HTERT RPE-1 (cell line): Measurements from ENCODE around the gene RAD9A.

Source experiments
- in situ Hi-C: fragments of 300-500 bp; cut with MboI; formaldehyde crosslinking; loops from 4 replicates; pipeline ENCODE4 v1.14.3; 2020; ENCODE audit warnings: low sequenced_read_pairs

Gene RAD9A

DNA sequence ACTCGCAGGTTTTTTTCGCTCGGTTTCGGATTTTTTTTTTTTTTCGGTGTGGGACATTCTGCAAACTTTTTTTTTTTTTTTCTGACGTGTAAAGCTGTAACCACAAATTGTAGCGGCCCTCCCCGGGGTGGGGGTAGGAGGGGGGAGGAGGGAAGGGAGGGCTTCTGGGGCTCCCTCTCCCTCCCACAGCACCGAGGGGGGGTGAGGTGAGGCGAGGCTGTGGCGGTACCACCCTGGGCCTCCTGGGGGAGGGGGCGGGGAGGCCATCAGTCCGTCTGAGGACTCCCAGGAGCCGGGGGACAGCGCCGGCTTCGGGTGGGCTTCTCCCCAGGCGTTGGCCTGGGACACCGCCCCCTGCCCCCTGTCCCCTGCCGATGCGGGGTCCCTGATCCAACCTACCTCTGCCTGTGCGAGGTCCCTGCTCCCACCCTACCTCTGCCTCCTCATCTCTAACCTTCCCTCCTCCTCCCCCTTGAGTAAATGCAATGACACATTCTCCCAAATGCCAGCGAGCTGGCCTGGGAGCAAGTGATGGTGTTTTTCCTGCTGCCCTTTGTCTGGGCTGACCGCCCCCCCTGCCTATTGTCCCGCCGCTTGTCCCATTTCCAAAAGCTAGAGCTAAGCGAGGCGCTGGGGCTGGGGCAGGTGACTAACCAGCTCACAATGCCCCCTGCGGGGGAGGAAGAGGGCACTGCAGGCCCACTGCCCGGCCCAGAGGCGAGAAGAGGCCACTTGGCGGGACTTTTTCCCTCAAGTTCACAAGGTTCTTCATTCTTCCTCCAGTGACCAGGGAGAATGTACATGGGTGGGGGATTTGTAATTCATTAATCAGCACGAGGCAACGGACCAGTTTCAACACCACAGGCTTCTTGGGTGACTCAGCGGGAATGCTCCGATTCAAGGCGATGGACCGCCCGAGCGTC is 17.9 kb upstream of the RAD9A start:
- in situ Hi-C loops, result no loop called here

DNA sequence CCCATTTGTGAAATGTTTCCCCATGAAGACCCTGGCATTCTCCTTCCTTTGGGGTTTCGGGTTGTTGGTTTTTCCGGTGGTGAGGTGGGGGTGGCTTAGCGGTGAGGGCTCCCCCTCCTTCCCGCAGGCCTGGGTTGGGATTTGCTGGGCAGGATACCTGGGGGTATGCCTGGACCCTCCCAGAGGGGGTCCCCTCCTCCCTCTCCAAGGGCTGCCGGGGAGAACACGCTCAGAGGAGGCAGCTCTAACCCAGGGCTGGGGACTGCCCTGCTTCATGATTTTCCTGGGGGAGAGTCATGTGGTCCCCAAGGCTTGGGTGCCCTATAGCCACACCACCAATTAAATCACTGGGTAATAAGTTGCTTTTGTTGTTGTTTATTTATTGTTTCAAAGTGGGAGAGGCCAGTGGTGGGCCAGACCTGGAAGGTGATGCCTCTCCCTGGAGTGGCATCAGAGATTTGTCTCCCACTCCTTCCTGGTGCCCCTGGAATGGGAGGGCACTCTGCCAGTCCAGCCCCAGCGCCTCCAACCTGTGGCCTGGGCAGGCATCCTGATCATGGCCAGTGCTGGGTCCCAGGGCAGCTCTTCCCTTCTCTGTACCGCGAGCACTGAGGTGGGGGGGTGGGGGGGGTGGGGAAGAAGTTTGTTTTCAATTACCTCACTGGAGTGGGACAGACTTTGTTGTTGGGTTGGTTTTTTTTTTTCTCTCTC is 17.1 kb upstream of the RAD9A start:
- in situ Hi-C loops, result no loop called here

DNA sequence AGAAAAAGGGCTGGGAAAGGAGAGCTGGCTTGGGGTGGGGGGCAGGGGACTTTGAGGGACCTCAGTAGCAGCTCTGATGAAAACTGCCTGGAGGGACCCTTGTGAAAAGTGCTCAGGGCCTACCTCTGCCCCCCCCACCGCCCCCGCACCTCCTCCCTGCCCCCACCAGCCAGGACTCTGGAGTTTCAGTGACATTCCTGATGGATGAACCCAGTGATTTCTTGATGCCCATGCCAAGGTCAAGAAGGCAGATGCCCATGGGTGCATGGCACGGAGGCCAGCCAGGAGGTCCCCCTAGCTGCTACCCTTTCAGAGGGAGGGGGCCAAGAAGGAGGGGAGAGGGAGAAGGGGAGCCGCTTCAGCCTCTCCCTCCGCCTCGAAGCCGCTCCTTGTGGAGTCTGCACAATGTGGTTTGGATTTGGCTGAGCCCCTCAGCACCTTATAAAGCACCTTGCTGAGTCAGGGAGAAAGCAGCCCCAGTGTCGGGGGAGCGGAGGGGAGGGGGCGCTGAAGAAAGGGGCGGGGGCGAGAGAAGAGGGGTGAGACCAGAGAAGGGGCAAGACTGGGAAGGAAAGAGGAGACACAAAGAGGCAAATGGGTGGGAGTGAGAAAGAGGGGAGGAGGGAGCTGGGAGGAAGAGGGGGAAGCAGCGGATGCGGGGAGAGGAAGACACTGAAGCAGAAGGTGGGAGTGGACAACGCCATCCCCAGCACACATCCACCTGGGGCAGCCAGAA is 16.3 kb upstream of the RAD9A start:
- in situ Hi-C loops, result no loop called here

DNA sequence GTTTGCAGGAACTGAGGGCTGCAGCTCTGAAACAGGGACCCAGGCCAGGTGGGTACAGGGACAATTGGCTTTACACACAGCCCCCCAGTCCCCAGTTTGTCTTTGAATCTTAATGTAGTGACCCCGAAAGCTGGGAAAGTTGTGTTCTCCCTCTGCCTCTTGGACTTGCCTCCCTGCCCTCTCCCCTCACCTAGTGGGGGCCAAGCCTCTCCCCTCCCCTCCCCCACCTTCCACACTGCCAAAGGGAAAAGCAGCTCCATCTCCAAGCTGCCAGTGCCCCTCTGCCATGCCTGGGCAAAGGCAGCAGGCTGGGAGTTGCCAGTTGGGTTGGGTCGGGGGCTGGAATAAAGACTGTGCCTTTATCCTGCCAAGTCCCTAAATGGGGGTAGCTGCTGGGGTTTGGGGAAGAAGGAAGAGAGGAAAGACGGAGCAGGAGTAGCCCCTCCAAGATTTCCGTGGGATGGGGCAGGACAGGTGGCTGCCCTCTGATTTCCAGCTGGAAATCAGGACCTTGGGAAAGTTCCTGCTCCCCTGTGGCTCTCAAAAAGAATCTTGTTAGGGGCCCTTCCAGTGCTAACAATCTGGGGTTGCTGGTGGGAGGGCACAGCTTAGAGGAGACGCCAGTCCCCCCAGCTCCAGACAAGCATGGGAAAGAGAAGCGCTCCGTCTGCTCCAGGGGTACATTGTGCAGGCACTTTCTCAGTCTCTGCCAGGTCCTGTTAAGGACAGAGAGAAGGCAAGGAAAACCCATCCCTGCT is 15.5 kb upstream of the RAD9A start:
- in situ Hi-C loops, result no loop called here

DNA sequence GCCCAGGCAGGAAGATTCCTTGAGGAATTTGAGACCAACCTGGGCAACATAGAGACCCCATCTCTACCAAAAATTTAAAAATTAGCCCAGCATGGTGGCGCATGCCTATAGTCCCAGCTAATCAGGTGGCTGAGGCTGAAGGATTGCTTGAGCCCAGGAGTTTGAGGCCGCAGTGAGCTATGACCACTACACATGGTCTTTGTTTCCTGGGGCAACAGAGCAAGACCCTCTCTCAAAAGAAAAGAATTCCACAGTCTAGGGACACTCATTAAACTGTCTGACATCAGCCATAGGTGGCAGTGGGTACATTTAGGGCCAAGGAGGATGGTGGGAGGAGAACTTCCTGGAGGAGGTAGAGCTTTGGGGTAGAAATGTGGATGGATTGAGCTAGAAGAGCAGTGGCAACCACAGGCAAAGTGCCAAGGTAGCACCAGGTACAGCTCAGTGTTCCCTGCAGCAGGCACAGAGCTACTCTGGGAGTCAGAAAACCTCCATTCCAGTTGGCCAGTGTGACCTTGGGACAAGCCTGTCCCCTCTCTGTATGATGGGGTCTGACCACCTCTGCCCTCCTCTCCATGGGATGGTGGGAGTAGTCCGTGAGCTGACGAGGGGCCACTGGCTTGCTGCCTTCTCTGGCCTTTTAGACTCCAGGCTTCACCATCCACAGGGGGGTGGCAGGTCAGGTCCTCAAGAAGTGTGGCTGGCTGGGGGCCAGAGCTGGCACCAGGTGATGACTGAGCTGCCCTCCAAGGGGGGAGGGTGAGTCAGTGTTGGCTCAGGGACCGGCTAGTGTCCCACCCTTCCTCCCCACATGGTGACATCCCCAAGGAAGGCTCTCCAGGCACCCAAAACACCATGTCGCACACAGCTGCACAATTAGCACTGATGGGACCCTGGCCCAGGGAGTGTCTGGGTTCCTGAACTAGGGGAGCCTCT is 14.6 kb upstream of the RAD9A start:
- in situ Hi-C loops, result no loop called here

DNA sequence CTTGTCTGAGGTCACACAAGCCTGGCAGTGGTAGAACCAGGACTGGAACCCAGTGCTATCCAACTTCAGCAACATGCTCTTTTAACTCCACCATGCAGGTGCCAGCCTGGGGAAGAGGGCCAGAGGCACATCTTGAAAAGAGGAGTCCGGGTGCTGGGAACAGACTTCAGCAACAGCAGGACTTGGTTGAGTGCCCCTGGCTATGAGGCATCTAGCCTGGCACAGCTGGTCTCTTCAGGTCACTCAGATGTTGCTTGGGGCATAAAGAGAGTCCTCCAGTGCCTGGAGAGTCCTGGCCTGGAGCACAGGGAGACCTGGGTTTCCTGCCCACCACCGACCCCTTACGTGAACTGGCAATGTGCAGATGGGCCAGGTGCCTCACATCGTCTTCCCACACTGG is 13.2 kb upstream of the RAD9A start:
- in situ Hi-C loops, result no loop called here

DNA sequence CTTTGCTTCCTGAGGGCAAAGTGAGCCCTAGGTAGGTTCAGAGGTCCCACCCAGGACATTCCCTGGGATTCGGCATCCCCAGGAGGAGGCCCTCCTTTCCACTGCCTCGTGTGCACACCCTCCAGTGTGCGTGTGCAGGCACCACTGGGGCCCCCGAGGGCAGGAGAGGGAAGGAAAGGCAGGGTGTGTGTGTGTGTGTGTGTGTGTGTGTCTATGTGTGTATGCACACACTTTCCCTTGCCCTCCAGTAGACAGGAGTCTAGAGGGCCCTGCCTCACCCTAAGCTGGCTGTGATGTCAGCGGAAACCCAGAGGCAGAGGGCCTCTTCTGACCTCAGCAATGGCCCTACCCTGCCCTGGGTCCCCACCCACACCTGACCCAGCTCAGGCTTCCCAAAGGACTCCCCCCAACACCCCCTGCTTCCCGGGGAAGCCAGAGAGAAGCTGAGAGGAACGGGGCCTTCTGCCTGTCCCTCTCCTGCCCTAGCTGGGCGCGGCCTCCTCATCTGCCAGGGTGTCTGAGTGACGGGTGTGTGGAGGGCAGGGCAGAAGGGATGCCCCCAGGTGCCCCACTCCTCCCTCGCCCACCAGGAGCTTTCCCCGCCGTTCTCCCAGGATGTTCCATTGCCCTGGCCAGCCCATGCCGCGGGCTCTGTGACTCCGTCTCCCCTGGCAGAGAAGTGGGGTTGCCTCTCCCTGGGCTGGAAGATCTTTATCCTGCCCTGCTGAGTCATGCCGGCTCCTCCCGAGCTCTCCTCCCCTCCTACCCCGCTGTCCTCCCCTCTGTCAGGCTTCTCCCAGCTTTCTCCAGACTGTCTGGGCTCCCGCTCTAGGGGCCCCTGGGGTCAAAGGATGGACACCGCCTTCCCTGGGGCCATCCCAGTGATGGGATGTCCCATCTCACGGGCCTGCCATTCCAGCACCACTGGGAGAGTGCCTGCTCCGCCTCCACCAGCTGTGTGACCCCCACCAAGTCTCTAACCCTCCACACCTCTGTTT is 12.4 kb upstream of the RAD9A start:
- in situ Hi-C loops, result no loop called here

DNA sequence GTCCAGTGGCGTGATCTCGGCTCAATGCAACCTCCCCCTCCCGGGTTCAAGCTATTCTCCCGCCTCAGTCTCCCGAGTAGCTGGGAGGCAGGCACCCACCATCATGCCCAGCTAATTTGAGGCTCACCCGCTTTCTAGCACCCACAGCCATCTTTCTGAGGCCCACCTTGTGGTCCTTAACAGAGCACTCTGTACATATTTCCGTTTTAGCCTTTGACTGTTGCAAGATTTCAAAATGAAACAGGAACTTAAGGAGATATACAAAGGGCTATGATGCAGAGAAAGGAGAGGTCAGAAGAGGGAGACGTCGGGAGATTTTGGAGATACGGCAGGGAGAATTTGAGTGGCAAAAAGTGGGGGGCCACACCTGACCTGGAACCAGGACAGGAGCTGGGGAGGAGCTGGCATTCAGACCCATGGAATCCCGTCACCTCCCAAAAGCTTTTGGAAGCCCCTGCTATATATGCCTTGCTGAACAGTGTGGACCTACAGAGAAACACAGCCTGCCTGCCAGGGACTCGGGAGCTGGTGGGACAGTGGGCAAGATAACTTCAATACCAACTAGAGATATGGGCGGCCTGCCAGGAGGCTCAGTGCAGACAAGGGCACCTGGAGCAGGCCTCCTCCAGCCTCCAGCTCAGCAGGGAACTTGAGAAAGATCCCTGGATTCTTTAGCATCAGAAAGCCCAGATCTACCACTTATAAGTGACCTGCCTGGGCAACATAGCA is 10.4 kb upstream of the RAD9A start:
- in situ Hi-C loops, result no loop called here

DNA sequence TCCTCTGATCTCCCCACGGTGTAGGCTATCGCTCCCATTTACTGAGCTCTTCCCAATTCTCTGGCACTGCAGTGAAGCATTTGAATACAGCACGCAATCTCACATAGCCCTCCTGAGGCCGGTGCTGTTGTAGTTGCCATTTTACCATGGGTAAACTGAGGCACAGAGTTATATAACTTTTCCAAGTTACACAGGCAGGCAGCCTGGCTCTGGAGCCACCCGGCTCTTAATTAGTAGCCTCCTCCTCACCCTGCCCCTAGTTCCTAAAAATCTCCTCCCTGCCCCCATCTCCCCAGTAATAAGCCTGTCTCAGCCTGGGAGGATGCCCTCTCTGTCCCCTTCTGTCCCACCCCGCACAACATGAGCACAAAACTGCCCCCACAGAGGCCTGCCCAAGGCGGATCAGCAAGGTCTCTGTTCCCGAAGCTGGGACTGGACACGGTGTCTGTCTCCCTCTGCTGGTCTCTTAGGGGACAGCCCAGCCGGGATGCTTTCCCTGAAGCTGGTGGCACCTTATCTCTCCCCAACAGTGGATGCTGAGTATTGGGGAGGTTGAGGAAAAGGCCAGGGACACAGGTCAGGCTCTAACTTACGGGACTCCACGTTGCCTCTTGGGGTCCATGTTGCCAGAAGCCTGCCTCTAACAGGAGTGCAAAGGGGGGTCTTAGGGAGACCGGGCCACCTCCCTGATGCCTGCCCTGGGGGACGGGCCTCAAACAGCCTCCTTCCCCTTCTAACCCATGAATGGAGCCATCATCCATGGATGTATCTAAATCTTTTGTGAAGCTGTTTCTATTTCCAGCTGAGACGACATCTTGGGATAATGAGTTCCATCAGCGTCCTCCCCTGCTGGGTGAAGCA is 9.3 kb upstream of the RAD9A start:
- in situ Hi-C loops, result no loop called here

DNA sequence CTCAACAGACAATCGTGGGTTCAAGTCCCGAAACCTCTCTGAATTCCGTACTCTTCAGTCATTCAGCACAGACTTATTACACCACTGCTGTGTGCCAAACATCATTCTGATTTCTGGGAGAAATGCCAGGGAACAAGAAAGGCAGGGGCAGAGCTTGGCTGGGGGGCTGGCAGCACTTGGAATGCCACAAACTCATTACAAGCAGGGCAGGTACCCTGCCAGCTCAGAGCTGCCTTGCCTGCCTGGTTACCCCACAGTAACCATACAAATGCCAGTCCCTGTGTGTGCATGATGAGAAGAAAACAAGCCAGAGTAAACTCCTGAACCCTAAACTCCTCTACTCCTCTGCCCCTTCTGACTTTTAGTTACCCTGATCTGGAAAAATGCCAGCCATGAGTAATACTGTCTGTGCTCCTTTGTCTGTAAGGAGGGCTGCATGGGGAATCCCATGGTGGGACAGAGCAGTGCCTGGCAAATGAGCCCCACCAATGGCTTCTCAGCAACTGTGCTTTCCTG is 6.9 kb upstream of the RAD9A start:
- in situ Hi-C loops, result no loop called here

DNA sequence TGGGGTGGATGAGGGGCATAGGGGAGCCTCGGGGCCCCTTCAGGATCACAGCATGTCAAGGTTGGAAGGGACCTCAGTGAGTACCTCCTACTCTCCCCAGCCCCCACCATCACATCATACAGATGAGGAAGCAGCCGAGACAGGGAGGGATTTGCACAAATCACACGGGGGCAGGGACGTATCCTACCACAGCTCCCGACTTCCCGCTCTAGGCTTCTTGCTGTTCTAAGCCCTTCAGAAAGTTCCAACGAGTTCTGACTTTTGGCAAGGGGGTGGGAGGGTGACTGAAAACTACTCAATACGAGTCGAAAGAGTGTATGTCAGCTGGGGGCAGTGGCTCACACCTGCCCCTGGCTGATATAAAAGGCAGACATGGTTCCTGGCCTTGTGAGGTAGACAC is 4.7 kb upstream of the RAD9A start:
- in situ Hi-C loops, result no loop called here

DNA sequence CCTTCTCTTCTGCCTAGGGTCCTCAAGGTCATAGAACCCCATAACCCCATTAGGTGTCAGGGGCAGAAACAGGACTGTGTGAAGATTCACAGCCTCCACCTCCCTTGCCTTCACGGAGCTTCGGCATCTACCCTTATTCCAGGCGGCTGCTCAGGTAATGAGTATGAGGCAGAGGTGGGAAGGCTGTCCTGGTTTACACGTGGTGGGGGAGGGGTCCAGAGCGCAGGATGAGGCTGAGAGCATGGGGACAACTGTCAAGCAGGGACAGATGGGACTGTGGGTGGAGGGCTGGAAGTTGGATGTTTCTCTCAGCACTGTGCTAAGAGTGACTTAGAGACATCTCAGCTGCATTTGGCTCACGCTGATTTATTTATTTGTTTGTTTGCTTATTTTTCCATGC is 4.3 kb upstream of the RAD9A start:
- in situ Hi-C loops, result no loop called here

DNA sequence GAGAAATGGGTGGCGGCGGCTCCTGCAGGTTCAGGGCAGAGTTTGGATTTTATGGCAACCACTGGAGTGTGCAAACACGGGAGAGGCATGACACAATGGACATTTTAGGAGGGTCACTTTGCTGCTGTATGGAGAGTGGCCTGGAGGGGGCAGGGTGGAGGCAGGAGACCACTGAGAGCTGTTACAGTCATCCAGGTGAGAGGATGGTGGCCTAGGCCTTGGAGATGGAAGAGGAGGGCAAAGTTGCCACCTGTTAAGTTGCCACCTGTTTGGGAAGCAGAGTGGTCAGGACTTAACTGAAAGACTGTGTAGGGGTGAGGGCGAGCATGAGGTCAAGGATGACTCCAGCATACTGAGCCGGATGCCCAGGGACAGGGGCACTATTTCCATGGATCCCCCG is 2.3 kb upstream of the RAD9A start:
- in situ Hi-C loops, result no loop called here

DNA sequence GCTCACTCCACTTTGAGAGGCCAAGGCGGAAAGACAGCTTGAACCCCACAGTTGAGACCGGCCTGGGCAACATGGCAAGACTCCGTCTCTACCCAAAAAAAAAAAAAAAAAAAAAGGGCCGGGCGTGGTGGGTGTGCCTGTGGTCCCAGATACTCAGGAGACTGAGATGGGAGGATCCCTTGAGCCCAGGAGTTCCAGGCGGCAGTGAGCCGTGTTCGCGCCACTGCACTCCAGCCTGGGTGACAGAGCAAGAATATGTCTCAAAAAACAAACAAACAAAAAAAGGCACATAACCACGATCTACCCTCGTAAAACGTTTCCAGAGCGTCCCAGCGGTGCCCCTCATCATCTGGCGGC is 861 bp upstream of the RAD9A start:
- in situ Hi-C loops, result no loop called here

DNA sequence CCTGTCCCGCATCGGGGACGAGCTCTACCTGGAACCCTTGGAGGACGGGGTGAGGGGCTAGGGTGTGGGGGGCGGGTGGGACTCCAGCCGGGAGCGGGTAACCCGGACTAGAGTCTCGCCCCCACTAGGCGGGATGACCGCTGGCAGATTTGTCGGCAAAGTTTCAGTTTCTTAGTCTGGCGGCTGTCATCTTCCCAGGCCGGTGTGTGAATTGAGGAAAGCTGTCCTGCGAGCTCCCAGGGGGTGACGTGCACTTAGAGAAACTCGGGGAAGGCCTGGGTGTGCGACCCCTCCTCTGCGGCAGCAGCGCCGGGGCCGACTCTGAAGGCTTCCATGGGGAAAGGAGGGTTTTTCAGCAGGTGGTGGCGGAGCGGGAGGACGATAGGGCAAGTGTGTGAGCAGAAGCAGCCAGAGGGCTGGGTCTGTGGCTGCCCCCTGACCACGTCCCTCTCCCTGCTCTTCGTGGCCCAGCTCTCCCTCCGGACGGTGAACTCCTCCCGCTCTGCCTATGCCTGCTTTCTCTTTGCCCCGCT is 463 bp downstream of the RAD9A start:
- in situ Hi-C loops, result no loop called here

DNA sequence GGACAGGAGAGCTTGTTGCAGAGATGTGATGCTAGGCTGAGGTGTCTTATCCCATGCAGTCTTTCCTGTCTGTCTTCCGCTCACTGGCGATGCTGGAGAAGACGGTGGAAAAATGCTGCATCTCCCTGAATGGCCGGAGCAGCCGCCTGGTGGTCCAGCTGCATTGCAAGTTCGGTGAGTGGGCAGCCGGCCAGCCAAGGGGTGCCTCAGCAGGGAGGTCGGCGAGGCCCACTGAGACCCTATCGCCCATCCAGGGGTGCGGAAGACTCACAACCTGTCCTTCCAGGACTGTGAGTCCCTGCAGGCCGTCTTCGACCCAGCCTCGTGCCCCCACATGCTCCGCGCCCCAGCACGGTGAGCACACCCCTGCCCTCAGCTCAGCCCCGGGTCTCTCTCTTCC is 1.7 kb downstream of the RAD9A start:
- in situ Hi-C loops, result no loop called here

DNA sequence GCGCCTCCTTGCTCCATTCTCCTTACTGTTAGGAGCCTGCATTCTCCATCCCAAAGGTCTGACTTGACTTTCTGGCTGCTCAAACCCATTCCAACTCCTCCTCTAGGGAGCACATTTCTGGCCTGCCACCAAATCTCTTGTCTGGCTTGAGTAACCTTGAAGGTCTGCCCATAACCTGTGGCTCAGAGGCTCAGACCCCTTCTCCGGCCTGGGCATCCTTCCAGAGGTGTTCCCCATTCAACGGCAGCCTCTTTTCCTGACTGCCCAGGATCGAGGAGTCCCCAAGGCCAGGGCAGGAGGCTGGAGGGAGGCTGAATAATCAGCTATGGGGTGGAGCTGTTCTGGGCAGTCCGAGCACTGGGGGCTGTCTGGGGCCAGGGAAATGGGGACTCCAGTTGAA is 2.2 kb downstream of the RAD9A start:
- in situ Hi-C loops, result no loop called here
